Brain microvascular endothelial cell (primary cell): ENCODE results near the gene NR1H2.

Experiments used
- DNase-seq: peaks from one replicate; pipeline ENCODE4 v3.0.0-alpha.2; 2020
- H3K27ac ChIP-seq: fragments of 250-450 bp; sonication (Bioruptor Pico); 2 replicates; pipeline ENCODE4 v1.5.1; 2020; ENCODE audit warnings: mild to moderate bottlenecking, moderate library complexity
- H3K27me3 ChIP-seq: fragments of 250-450 bp; sonication (Bioruptor Pico); replicated peaks from 2 replicates; pipeline ENCODE4 v1.5.1; 2020; ENCODE audit warnings: mild to moderate bottlenecking
- H3K36me3 ChIP-seq: fragments of 250-450 bp; sonication (Bioruptor Pico); replicated peaks from 2 replicates; pipeline ENCODE4 v1.5.1; 2020; ENCODE audit warnings: mild to moderate bottlenecking
- H3K4me3 ChIP-seq: 2 replicates; pipeline ENCODE4 v1.5.1; 2011; ENCODE audit warnings: low read depth, mild to moderate bottlenecking, control low read depth, low read length, moderate library complexity
- CTCF ChIP-seq: IDR thresholded peaks from 2 replicates; pipeline ENCODE4 v1.5.1; 2011; ENCODE audit warnings: low read depth, mild to moderate bottlenecking, moderate library complexity, low read length, control low read depth, inconsistent platforms; ENCODE audit errors: missing control alignments
- in situ Hi-C: cut with HindIII; loops from 2 replicates; pipeline ENCODE4 v1.10.0; 2017; ENCODE audit warnings: low sequenced_read_pairs, low pct_ligation_motif_present

Gene NR1H2

GRCh38 chr19:50377051-50377461, 799 bp downstream of the NR1H2 start:
- Histone ChIP-seq H3K27me3 (no peaks in the 10 kb centered on the region), H3K4me3 (peak overlapping the region; percentile 37), H3K27ac (no peak overlapping the region), H3K36me3 (peaks cover 38% of the 10 kb centered on the region)
- DNase-seq, result no peak
- no peak for TF ChIP-seq CTCF
- in situ Hi-C loops, result no loop called here

GRCh38 chr19:50377517-50377916, 1.3 kb downstream of the NR1H2 start:
- no peak for DNase-seq
- H3K4me3 ChIP-seq, result no peak overlapping the region
- TF ChIP-seq CTCF, result no peak
- H3K36me3 ChIP-seq, result peaks cover 38% of the 10 kb centered on the region
- no peaks in the 10 kb centered on the region for H3K27me3 ChIP-seq
- in situ Hi-C loops, result no loop called here
- no peak overlapping the region for H3K27ac ChIP-seq

DNA sequence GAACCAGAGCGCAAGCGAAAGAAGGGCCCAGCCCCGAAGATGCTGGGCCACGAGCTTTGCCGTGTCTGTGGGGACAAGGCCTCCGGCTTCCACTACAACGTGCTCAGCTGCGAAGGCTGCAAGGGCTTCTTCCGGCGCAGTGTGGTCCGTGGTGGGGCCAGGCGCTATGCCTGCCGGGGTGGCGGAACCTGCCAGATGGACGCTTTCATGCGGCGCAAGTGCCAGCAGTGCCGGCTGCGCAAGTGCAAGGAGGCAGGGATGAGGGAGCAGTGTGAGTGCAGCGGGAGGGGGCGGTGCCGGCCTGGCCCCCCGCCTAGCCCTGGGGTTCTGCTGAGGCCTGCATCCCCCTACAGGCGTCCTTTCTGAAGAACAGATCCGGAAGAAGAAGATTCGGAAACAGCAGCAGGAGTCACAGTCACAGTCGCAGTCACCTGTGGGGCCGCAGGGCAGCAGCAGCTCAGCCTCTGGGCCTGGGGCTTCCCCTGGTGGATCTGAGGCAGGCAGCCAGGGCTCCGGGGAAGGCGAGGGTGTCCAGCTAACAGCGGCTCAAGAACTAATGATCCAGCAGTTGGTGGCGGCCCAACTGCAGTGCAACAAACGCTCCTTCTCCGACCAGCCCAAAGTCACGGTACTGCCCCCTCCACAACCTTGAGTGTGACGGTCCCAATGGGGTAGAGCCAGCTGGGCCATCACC, 2.1 kb downstream of the NR1H2 start:
- in situ Hi-C loops, result no loop called here
- no peak overlapping the region for H3K27ac ChIP-seq
- no peak for DNase-seq
- peaks cover 38% of the 10 kb centered on the region for H3K36me3 ChIP-seq
- H3K4me3 ChIP-seq, result no peak overlapping the region
- TF ChIP-seq CTCF, result no peak
- no peaks in the 10 kb centered on the region for H3K27me3 ChIP-seq

- Histone ChIP-seq H3K36me3 (peaks cover 38% of the 10 kb centered on the region), H3K27ac (no peak overlapping the region), H3K27me3 (no peaks in the 10 kb centered on the region), H3K4me3 (no peak overlapping the region)
- in situ Hi-C loops, result no loop called here
- no peak for TF ChIP-seq CTCF
- no peak for DNase-seq
These were observed 2.6 kb downstream of the NR1H2 start for GRCh38 chr19:50378863-50379236.

DNA sequence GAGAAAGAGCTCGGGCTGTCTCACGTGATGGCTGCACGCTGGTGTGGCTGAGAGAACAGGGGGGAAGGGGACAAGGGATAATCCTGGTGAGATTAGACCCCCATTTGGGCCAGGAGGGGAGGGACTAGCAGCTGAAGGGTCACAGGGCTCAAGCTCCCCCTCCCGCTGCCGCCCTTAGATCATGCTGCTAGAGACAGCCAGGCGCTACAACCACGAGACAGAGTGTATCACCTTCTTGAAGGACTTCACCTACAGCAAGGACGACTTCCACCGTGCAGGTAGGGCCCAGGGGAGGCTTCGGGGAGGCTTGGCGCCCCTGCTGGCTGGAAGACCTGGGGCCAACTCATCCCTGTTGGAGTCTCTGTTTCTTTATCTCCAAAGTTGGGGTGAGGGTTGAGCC, 3.3 kb downstream of the NR1H2 start:
- Histone ChIP-seq H3K4me3 (no peak overlapping the region), H3K27ac (no peak overlapping the region), H3K36me3 (peaks cover 38% of the 10 kb centered on the region), H3K27me3 (no peaks in the 10 kb centered on the region)
- in situ Hi-C loops, result no loop called here
- no peak for TF ChIP-seq CTCF
- DNase-seq, result no peak

GRCh38 chr19:50380137-50380536, 3.9 kb downstream of the NR1H2 start:
- TF ChIP-seq CTCF, result no peak
- no peak overlapping the region for H3K4me3 ChIP-seq
- in situ Hi-C loops, result no loop called here
- no peak for DNase-seq
- H3K27me3 ChIP-seq, result no peaks in the 10 kb centered on the region
- H3K36me3 ChIP-seq, result peaks cover 38% of the 10 kb centered on the region
- H3K27ac ChIP-seq, result no peak overlapping the region
